Activated naive CD8-positive, alpha-beta T cell treated with anti-CD3 and anti-CD28 coated beads, Interleukin-2, amount 50 U/mL, for 16 hours (primary cell): ENCODE results near the gene PCDH10.

Experiments
- DNase-seq: peaks from one replicate; pipeline ENCODE4 v3.0.0-alpha.2; 2020; ENCODE audit warnings: low read depth, low spot score

The PCDH10 gene

GRCh38 chr4:133148690-133149363 lies at the start of gene PCDH10:
TSS of gene PCDH10 (plus strand) at chr4:133149294. CDS start at chr4:133150141, 847 bp downstream.
- no peak for DNase-seq

- no peak for DNase-seq
Measured at GRCh38 chr4:133102043-133102442, 47.1 kb upstream of the PCDH10 start.

- DNase-seq, result no peak
Measured at GRCh38 chr4:133102612-133103409, 46.3 kb upstream of the PCDH10 start.

GRCh38 chr4:133112641-133113040 lies 36.5 kb upstream of the PCDH10 start:
- no peak for DNase-seq

- DNase-seq, result no peak
Measured at GRCh38 chr4:133124746-133125145, 24.3 kb upstream of the PCDH10 start.

GRCh38 chr4:133127500-133127899 lies 21.6 kb upstream of the PCDH10 start:
- no peak for DNase-seq

GRCh38 chr4:133129237-133129636 lies 19.9 kb upstream of the PCDH10 start:
- DNase-seq, result no peak

GRCh38 chr4:133130171-133130570 lies 18.9 kb upstream of the PCDH10 start:
- no peak for DNase-seq

- no peak for DNase-seq
Measured at GRCh38 chr4:133131829-133132460, 17.1 kb upstream of the PCDH10 start.

GRCh38 chr4:133136833-133137232 lies 12.3 kb upstream of the PCDH10 start:
- DNase-seq, result no peak

GRCh38 chr4:133137571-133137970 lies 11.5 kb upstream of the PCDH10 start:
- no peak for DNase-seq

GRCh38 chr4:133143775-133144430 lies 5.2 kb upstream of the PCDH10 start:
- DNase-seq, result no peak

GRCh38 chr4:133145241-133145640 lies 3.9 kb upstream of the PCDH10 start:
- no peak for DNase-seq

- DNase-seq, result no peak
Measured at GRCh38 chr4:133145758-133146573, 3.1 kb upstream of the PCDH10 start.

GRCh38 chr4:133146574-133147241 lies 2.4 kb upstream of the PCDH10 start:
- DNase-seq, result no peak

GRCh38 chr4:133147286-133147821 lies 1.7 kb upstream of the PCDH10 start:
- DNase-seq, result no peak

- DNase-seq, result no peak
Measured at GRCh38 chr4:133147921-133148689, 989 bp upstream of the PCDH10 start.

- DNase-seq, result no peak
Measured at GRCh38 chr4:133149364-133149695, 236 bp downstream of the PCDH10 start.

- DNase-seq, result no peak
Measured at GRCh38 chr4:133149932-133150471, 908 bp downstream of the PCDH10 start.
